ENCODE results near the gene ZNF616.

Gene ZNF616

GRCh38 chr19:52139252-52140031 lies at the start of gene ZNF616:
Gene ZNF616 (minus strand): TSS chr19:52139938. CDS start chr19:52130512, 9,426 bp downstream.
- DNase-seq, result peak; percentile 94

- DNase-seq, result no peak
These were observed 49.3 kb upstream of the ZNF616 start for GRCh38 chr19:52188822-52189734.

GRCh38 chr19:52187407-52187806 lies 47.7 kb upstream of the ZNF616 start:
- no peak for DNase-seq

GRCh38 chr19:52176574-52176973 lies 36.8 kb upstream of the ZNF616 start:
- no peak for DNase-seq

- DNase-seq, result no peak
These were observed 32.6 kb upstream of the ZNF616 start for GRCh38 chr19:52172347-52172746.

- DNase-seq, result peak; percentile 74
These were observed 31.8 kb upstream of the ZNF616 start, which contains the start of gene ZNF836 for GRCh38 chr19:52171321-52172169. Gene ZNF836 (minus strand): TSS chr19:52171621. CDS start chr19:52168072, 3,549 bp downstream.

GRCh38 chr19:52170863-52171320 lies 31.2 kb upstream of the ZNF616 start:
- no peak for DNase-seq

GRCh38 chr19:52170304-52170703 lies 30.6 kb upstream of the ZNF616 start:
- no peak for DNase-seq

- no peak for DNase-seq
These were observed 16.0 kb upstream of the ZNF616 start for GRCh38 chr19:52155596-52156359.

GRCh38 chr19:52148256-52148655 lies 8.5 kb upstream of the ZNF616 start:
- no peak for DNase-seq

GRCh38 chr19:52142001-52142595 lies 2.4 kb upstream of the ZNF616 start:
- DNase-seq, result no peak

GRCh38 chr19:52141203-52141602 lies 1.5 kb upstream of the ZNF616 start:
- DNase-seq, result no peak

GRCh38 chr19:52140032-52140710 lies 433 bp upstream of the ZNF616 start:
- DNase-seq, result no peak

GRCh38 chr19:52138983-52139251 lies 821 bp downstream of the ZNF616 start:
- no peak for DNase-seq

GRCh38 chr19:52138278-52138982 lies 1.3 kb downstream of the ZNF616 start:
- peak; percentile 2 for DNase-seq

- DNase-seq, result no peak
These were observed 19.5 kb downstream of the ZNF616 start for GRCh38 chr19:52120286-52120685.

- DNase-seq, result no peak
These were observed 24.1 kb downstream of the ZNF616 start for GRCh38 chr19:52115526-52116053.

GRCh38 chr19:52114691-52115090 lies 25.0 kb downstream of the ZNF616 start:
- no peak for DNase-seq

- DNase-seq, result no peak
These were observed 27.1 kb downstream of the ZNF616 start for GRCh38 chr19:52112624-52113023.

GRCh38 chr19:52110780-52111179 lies 29.0 kb downstream of the ZNF616 start:
- DNase-seq, result no peak

Measured in NCI-H2029 (cell line).